Fibroblast of villous mesenchyme (primary cell): ENCODE data around the gene SCAANT1. TPM values are rescaled to one million over a fixed set of nuclear protein-coding genes. Genes with fewer than 3 reads are reported as not detected.
A peak's percentile ranks its signal among the peaks of the same experiment; 100 is the strongest.

Experiments used
- DNase-seq: peaks from one replicate; pipeline ENCODE4 v3.0.0-alpha.2; 2010; ENCODE audit warnings: low read depth
- H3K4me3 ChIP-seq: 2 replicates; pipeline ENCODE4 v1.5.1; 2011; ENCODE audit warnings: low read depth, mild to moderate bottlenecking, low read length
- CTCF ChIP-seq: IDR thresholded peaks from 2 replicates; pipeline ENCODE4 v1.5.1; 2012; ENCODE audit warnings: low read depth, mild to moderate bottlenecking, low read length; ENCODE audit not compliant: insufficient read depth
- total RNA-seq: library from RNA; depleted of rRNA; stranded (reverse); fragments of >200 nt; gene quantifications from 2 replicates; pipeline ENCODE4 v1.2.3, GENCODE V29; 2012

Gene SCAANT1
- total RNA-seq, 1 donor: not detected

- DNase-seq: no peak
- no peak overlapping the region for H3K4me3 ChIP-seq
- TF ChIP-seq CTCF: no peak
Observed at GRCh38 chr3:63875510-63875909, 36.7 kb downstream of the SCAANT1 start.

GRCh38 chr3:63874769-63875168 is 37.4 kb downstream of the SCAANT1 start:
- TF ChIP-seq CTCF: no peak
- no peak for DNase-seq

GRCh38 chr3:63872135-63872924 is 39.9 kb downstream of the SCAANT1 start:
- DNase-seq: peak; percentile 74
- TF ChIP-seq CTCF: no peak
- no peak overlapping the region for H3K4me3 ChIP-seq

More at GRCh38 chr3:63874769-63875168, 37.4 kb downstream of the SCAANT1 start:
- no peak overlapping the region for H3K4me3 ChIP-seq

GRCh38 chr3:63870615-63871005 is 41.6 kb downstream of the SCAANT1 start:
- no peak for DNase-seq
- H3K4me3 ChIP-seq: no peak overlapping the region
- TF ChIP-seq CTCF: no peak

- H3K4me3 ChIP-seq: no peak overlapping the region
- TF ChIP-seq CTCF: no peak
- DNase-seq: no peak
Observed at GRCh38 chr3:63869940-63870614, 42.1 kb downstream of the SCAANT1 start.

GRCh38 chr3:63867225-63867624 is 45.0 kb downstream of the SCAANT1 start:
- DNase-seq: no peak
- TF ChIP-seq CTCF: no peak
- H3K4me3 ChIP-seq: no peak overlapping the region
